GM12864 (cell line): ENCODE results near the gene DAZAP2.
"Not testable (repeated sequence)": the region's sequence is repeated elsewhere in the genome, so short reads cannot be mapped to it uniquely, and the experiment has no call there.

Experiments used
- DNase-seq: peaks from one replicate; pipeline ENCODE4 v3.0.0-alpha.2; 2011; ENCODE audit warnings: low read depth
- H3K4me3 ChIP-seq: 2 replicates; pipeline ENCODE4 v1.5.1; 2011; ENCODE audit warnings: mild to moderate bottlenecking, low read depth, low read length, control low read depth
- TF ChIP-seq, protein P1 (sequence below): IDR thresholded peaks from 2 replicates; pipeline ENCODE4 v1.5.1; 2011; ENCODE audit warnings: low read depth, mild to moderate bottlenecking, moderate library complexity, low read length, control low read depth, inconsistent platforms; ENCODE audit errors: missing control alignments

The DAZAP2 gene

DNA sequence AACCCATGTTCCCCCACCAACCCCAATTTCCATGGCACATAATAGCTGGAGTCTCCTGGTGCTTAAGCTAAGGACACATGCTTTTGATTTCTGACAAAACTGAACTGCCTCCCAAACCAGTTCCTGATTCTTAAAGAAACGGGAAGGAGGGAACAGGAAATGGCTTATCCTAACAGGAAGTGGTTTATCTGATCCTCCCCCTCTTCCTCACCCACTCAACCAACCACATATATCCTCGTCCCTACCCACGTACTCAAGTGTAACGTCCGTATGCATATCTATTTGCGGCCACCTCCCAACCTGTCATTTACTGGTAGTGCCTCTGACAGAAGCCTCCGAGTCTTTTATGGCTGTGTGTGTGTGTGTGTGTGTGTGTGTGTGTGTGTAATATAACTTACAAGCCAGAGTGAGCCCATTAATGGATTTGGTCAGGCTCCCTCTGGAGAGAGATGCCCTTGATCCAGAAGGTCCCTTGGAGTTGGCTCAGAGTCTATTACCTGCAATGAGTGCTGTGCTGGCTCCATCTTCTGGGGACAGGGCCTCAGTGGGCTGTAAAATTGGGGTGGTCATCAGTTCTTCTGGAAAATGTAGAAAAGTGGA is 7.7 kb downstream of the DAZAP2 start:
- TF ChIP-seq, protein P1, sequence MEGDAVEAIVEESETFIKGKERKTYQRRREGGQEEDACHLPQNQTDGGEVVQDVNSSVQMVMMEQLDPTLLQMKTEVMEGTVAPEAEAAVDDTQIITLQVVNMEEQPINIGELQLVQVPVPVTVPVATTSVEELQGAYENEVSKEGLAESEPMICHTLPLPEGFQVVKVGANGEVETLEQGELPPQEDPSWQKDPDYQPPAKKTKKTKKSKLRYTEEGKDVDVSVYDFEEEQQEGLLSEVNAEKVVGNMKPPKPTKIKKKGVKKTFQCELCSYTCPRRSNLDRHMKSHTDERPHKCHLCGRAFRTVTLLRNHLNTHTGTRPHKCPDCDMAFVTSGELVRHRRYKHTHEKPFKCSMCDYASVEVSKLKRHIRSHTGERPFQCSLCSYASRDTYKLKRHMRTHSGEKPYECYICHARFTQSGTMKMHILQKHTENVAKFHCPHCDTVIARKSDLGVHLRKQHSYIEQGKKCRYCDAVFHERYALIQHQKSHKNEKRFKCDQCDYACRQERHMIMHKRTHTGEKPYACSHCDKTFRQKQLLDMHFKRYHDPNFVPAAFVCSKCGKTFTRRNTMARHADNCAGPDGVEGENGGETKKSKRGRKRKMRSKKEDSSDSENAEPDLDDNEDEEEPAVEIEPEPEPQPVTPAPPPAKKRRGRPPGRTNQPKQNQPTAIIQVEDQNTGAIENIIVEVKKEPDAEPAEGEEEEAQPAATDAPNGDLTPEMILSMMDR, result peak; percentile 17
- no peak for DNase-seq
- H3K4me3 ChIP-seq, result no peak overlapping the region

DNA sequence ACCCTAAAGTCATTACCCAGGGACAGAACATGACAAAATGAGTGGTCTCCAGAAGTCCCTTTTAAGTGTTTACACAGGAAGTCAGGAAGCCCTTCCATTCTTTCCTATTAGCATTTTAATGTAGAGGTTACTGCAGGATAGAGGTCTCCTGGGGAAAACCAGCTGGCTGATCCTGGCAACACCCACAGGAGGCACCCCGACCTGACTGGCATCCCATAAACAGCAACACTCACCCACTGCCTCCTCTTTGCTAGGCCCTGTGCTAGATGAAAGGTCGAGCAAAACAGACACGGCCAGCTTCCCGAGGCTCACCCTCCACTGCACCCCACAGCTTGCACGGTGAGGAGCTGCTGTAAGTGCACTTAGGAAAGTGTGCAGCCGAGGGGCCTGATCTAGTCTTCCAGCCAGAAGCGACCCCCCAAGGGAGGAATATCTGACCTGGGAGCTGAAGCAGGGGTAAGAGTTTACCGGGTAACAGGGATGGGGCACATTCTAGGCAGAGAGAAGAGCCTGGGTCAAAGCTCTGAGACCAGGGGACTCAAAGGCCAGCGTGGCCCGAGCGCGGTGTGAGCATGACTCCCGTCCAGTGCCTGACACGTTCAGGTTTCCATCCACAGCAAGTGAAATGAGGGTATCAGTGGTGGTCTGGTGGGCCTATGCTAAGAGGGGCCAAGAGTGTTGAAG is 9.0 kb downstream of the DAZAP2 start:
- no peak overlapping the region for H3K4me3 ChIP-seq
- TF ChIP-seq, protein P1, result no peak
- no peak for DNase-seq

DNA sequence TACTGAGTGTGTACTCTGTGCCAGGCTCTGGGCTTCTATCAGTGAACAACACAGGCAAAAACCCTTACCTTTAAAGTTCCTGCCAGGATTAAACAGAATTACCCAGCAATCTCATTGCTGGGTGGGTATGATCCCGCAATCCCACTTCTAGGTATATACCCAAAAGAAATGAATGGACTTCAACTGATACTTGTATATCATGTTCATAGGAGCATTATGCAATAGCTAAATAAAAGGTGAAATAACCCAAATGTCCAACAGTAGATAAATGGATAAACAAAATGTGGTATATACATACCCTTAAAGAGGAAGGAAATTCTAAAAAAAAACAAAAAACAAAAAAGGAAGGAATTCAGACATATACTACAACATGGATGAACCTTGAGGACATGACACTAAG is 14.7 kb downstream of the DAZAP2 start:
- no peak for DNase-seq
- H3K4me3 ChIP-seq, result no peak overlapping the region
- TF ChIP-seq, protein P1, result no peak

DNA sequence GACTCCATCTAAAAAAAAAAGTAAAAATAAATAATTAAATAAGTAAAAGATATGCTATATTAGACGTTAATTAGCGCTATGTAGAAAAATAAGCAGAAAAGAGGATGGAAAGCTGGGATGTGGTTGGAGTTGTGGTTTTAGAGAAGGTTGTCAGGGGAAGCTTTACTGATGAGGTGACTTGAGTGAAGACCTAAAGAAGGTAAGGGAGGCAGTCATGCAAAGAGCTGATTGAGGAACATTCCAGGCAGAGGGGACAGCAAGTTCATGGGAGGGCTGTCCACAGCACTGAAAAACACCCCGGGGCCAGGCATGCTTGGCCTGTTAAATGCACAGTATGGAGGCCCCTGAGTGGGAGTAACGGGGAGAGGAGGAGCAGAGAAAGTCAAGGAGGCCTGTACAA is 15.9 kb downstream of the DAZAP2 start:
- TF ChIP-seq, protein P1, result no peak
- no peak for DNase-seq

DNA sequence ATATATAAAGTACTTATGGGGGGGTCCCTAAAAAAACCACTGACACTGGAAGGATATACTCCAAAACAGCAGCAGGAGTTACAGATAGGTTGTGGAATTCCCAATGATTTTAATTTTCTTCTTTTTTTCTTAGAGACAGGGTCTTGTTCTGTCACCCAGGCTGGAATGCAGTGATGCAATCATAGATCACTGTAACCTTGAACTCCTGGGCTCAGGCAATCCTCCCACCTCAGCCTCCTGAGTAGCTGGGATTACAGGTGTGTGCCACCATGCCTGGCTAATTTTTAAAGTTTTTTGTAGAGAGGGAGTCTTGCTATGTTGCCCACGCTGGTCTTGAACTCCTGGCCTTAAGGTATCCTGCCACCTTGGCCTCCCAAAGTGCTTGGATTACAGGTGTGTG is 21.0 kb downstream of the DAZAP2 start:
- DNase-seq, H3K4me3 ChIP-seq: not testable (repeated sequence)

More for the DNA sequence above, 15.9 kb downstream of the DAZAP2 start:
- no peak overlapping the region for H3K4me3 ChIP-seq

DNA sequence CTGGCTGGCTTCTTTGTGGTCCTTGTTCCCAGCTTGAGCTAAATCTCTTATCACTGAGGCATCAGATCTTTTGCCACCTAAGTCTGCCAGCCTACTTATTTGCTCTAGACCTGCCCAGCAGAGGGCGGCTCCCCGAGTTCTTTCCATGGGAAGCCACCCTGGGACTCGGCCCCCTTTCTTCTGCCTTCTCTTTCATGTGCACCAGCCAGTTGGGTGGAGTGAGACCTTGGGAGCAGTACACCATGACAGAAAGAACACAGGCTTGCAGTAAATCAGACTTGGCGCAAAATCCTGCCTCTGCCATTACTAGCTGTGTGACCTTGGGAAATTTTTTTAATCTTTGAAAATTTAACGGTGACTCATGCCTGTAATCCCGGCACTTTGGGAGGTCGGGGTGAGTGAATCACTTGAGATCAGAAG is 24.1 kb downstream of the DAZAP2 start:
- no peak overlapping the region for H3K4me3 ChIP-seq
- DNase-seq, result no peak

DNA sequence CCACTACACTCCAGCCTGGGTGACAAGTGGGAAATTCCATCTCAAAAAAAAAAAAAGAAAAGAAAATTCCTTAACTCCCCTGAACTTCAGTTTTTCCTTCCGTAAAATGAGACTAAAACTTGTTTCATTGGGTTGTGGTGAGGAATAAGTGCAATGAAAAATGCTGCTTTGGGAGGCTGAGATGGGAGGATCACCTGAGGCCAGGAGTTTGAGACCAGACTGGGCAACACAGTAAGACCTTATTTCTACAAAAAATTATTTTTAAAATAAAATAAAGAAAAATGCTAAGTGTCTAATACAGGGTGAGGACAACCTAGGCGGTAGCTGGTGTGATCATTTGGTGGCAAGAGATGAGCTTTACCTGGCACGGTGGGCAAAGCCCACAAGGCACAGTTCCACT is 24.7 kb downstream of the DAZAP2 start:
- no peak overlapping the region for H3K4me3 ChIP-seq
- TF ChIP-seq, protein P1, result no peak
- DNase-seq, result no peak

More for the DNA sequence above, 24.1 kb downstream of the DAZAP2 start:
- TF ChIP-seq, protein P1, result peak; percentile 46
